Liver (tissue), 9 donors: ENCODE measurements around the gene GNAO1. TPM values are rescaled to one million over a fixed set of nuclear protein-coding genes. Genes with fewer than 3 reads are reported as not detected.

Experiments used
- DNase-seq: peaks from one replicate; pipeline ENCODE4 v3.0.0-alpha.2; 2017; ENCODE audit warnings: low spot score
- H3K27ac ChIP-seq, 2 donors: one replicate each; pipeline ENCODE4 v1.7.0; 2013; ENCODE audit warnings: inconsistent platforms in 2 of 2, low read length in 2 of 2, control low read depth in 1 of 2, low read depth in 1 of 2, mild to moderate bottlenecking in 1 of 2
- H3K27me3 ChIP-seq, 4 donors: one replicate each; pipeline versions ENCODE4 v1.6.1 to v1.7.0; 2013; ENCODE audit warnings: low read length in 3 of 4, inconsistent platforms in 1 of 4, mild to moderate bottlenecking in 1 of 4, moderate library complexity in 1 of 4; ENCODE audit not compliant: control insufficient read depth in 4 of 4, insufficient read depth in 4 of 4
- H3K36me3 ChIP-seq, 4 donors: one replicate each; pipeline versions ENCODE4 v1.6.1 to v1.7.0; 2013; ENCODE audit warnings: low read length in 3 of 4, mild to moderate bottlenecking in 3 of 4, low read depth in 1 of 4, moderate library complexity in 1 of 4; ENCODE audit not compliant: control insufficient read depth in 4 of 4, insufficient read depth in 3 of 4
- H3K4me1 ChIP-seq, 4 donors: one replicate each; pipeline versions ENCODE4 v1.6.1 to v1.7.0; 2013; ENCODE audit warnings: low read length in 3 of 4, mild to moderate bottlenecking in 3 of 4, moderate library complexity in 1 of 4; ENCODE audit not compliant: control insufficient read depth in 4 of 4, insufficient read depth in 4 of 4
- H3K4me3 ChIP-seq, 3 donors: one replicate each; pipeline versions ENCODE4 v1.6.1 to v1.7.0; 2013; ENCODE audit warnings: low read length in 3 of 3, control low read depth in 1 of 3, low read depth in 1 of 3, mild to moderate bottlenecking in 1 of 3
- H3K9ac ChIP-seq, 2 donors: one replicate each; pipeline ENCODE4 v1.7.0; 2013; ENCODE audit warnings: low read length in 2 of 2, mild to moderate bottlenecking in 2 of 2, moderate library complexity in 2 of 2, control low read depth in 1 of 2, low read depth in 1 of 2
- H3K9me3 ChIP-seq, 4 donors: one replicate each; pipeline versions ENCODE4 v1.6.1 to v1.7.0; 2013; ENCODE audit warnings: low read length in 3 of 4; ENCODE audit not compliant: control insufficient read depth in 4 of 4
- EGR1 ChIP-seq, 2 donors: IDR thresholded peaks; 2 replicates each; pipeline ENCODE4 v1.6.1; 2016 to 2018; ENCODE audit warnings: antibody characterized with exemption in 2 of 2, low read depth in 2 of 2
- FOXA1 ChIP-seq: IDR thresholded peaks from 2 replicates; pipeline ENCODE4 v1.6.1; 2016; ENCODE audit warnings: antibody characterized with exemption
- FOXA2 ChIP-seq: IDR thresholded peaks from 2 replicates; pipeline ENCODE4 v1.6.1; 2016; ENCODE audit warnings: antibody characterized with exemption
- GABPA ChIP-seq, 2 donors: IDR thresholded peaks in 1 of 2; conservative IDR thresholded peaks in 1 of 2; 2 replicates each; pipeline ENCODE4 v1.6.1; 2016; ENCODE audit warnings: antibody characterized with exemption in 2 of 2, mild to moderate bottlenecking in 1 of 2, moderate library complexity in 1 of 2
- HNF4A ChIP-seq, 2 donors: conservative IDR thresholded peaks; 2 replicates each; pipeline ENCODE4 v1.6.1; 2016; ENCODE audit warnings: antibody characterized with exemption in 2 of 2, mild to moderate bottlenecking in 2 of 2
- HNF4G ChIP-seq: IDR thresholded peaks from 2 replicates; pipeline ENCODE4 v1.6.1; 2016; ENCODE audit warnings: antibody characterized with exemption
- JUND ChIP-seq, 2 donors: IDR thresholded peaks; 2 replicates each; pipeline ENCODE4 v1.6.1; 2016; ENCODE audit warnings: antibody characterized with exemption in 2 of 2
- NR2F2 ChIP-seq: IDR thresholded peaks from 2 replicates; pipeline ENCODE4 v1.6.1; 2016; ENCODE audit warnings: antibody characterized with exemption
- RAD21 ChIP-seq, 2 donors: IDR thresholded peaks; 2 replicates each; pipeline ENCODE4 v1.6.1; 2016; ENCODE audit warnings: antibody characterized with exemption in 2 of 2, mild to moderate bottlenecking in 2 of 2
- RXRA ChIP-seq, 2 donors: IDR thresholded peaks; 2 replicates each; pipeline ENCODE4 v1.6.1; 2017 to 2018; ENCODE audit warnings: antibody characterized with exemption in 2 of 2, mild to moderate bottlenecking in 1 of 2
- SP1 ChIP-seq: IDR thresholded peaks from 2 replicates; pipeline ENCODE4 v1.6.1; 2018; ENCODE audit warnings: antibody characterized with exemption, mild to moderate bottlenecking
- TAF1 ChIP-seq: conservative IDR thresholded peaks from 2 replicates; pipeline ENCODE4 v1.6.1; 2016; ENCODE audit warnings: antibody characterized with exemption, mild to moderate bottlenecking
- YY1 ChIP-seq: IDR thresholded peaks from 2 replicates; pipeline ENCODE4 v1.6.1; 2016; ENCODE audit warnings: antibody characterized with exemption, mild to moderate bottlenecking
- WGBS: extraction: QIAGEN DNeasy Blood & Tissue Kit; methylation state at CpG from one replicate; pipeline ENCODE4 v1.1.7; 2013; 5-methylcytosine and 5-hydroxymethylcytosine counted together
- polyA plus RNA-seq, 2 donors: library from polyadenylated mRNA; stranded (reverse) in 1 of 2; unstranded in 1 of 2; fragments of 200-250 nt in 1 of 2; fragments of >200 nt in 1 of 2; fragmentation: Nextera tagmentation in 1 of 2; extraction: Ambion mirVana in 1 of 2; gene quantifications; one replicate each; pipeline versions ENCODE4 v1.2.1 to v1.2.3, GENCODE V29; 2013 to 2015
- total RNA-seq, 2 donors: library from RNA; depleted of rRNA; stranded (reverse); fragments of >200 nt; gene quantifications; one replicate each; pipeline ENCODE4 v1.2.3, GENCODE V29; 2014
- TF ChIP-seq, protein P1 (sequence below): IDR thresholded peaks from 2 replicates; pipeline ENCODE4 v1.6.1; 2016; ENCODE audit warnings: antibody characterized with exemption, mild to moderate bottlenecking
- TF ChIP-seq, protein P2 (sequence below): IDR thresholded peaks from 2 replicates; pipeline ENCODE4 v1.6.1; 2016; ENCODE audit warnings: antibody characterized with exemption
- TF ChIP-seq, protein P3 (sequence below): IDR thresholded peaks from 2 replicates; pipeline ENCODE4 v1.6.1; 2016; ENCODE audit warnings: antibody characterized with exemption
- TF ChIP-seq, protein P4 (sequence below): IDR thresholded peaks from 2 replicates; pipeline ENCODE4 v1.6.1; 2016; ENCODE audit warnings: antibody characterized with exemption
- TF ChIP-seq, protein P5 (sequence below): fragments of 150-350 bp; IDR thresholded peaks from 2 replicates; pipeline ENCODE4 v1.5.1; 2017; ENCODE audit warnings: improper control_type of control experiment, low read depth, low read length; ENCODE audit not compliant: missing input control
- donor health status: healthy.
- donor health status: healthy.
- donor health status: healthy.
- donor health status: healthy.
- donor health status: healthy.

Gene GNAO1
- total and polyA plus RNA-seq, 4 donors, result 0.61 to 15.1 (median 7.0) TPM

DNA sequence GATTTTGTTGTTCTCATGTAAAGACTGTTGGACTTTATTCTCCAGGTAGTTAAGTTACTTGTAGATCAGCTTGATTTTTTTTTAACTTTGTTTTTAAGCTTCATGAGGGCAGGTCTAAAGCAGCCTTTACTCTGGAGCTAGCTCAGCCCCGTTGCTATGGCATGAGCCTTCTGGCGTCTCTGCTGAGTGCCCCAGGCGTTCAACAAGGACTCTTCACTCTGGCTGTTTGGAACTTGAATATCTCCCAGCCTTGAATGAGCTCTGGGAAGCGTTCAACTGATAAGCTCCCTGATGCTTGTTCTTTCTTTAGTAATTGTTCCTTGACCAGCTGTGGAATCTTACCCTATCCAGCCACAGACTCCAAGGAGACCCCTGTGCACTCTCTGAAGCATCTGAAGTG lies 82.3 kb downstream of the GNAO1 start:
- H3K4me1 ChIP-seq, result peaks cover 5 to 18% (median 16%) of the 10 kb centered on the region in 4 donors
- WGBS, result 79% methylated on average over 4 of the region's 4 CpGs
- no peaks in the 10 kb centered on the region for H3K27me3 ChIP-seq
- DNase-seq, result no peak
- H3K27ac ChIP-seq, result no peak overlapping the region
- peaks cover 0 to 19% (median 9%) of the 10 kb centered on the region in 4 donors for H3K36me3 ChIP-seq
- no peak overlapping the region for H3K4me3 ChIP-seq
- H3K9me3 ChIP-seq, result no peaks in the 10 kb centered on the region
- H3K9ac ChIP-seq, result no peak overlapping the region
- TF ChIP-seq YY1 (no peak), FOXA1 (no peak), RXRA (IDR thresholded peaks at IDR 0.05) (no peak), RAD21 (IDR thresholded peaks at IDR 0.05) (no peak), HNF4A (conservative IDR thresholded peaks at IDR 0.05) (no peak), NR2F2 (no peak), EGR1 (IDR thresholded peaks at IDR 0.05; ENCODE audit: low read depth in 2 of 2) (no peak), SP1 (no peak), TAF1 (no peak), HNF4G (no peak), JUND (IDR thresholded peaks at IDR 0.05) (no peak), GABPA (IDR thresholded peaks at IDR 0.05 in 1 of 2, conservative IDR thresholded peaks at IDR 0.05 in 1 of 2) (no peak), FOXA2 (no peak)
- TF ChIP-seq, protein P1, sequence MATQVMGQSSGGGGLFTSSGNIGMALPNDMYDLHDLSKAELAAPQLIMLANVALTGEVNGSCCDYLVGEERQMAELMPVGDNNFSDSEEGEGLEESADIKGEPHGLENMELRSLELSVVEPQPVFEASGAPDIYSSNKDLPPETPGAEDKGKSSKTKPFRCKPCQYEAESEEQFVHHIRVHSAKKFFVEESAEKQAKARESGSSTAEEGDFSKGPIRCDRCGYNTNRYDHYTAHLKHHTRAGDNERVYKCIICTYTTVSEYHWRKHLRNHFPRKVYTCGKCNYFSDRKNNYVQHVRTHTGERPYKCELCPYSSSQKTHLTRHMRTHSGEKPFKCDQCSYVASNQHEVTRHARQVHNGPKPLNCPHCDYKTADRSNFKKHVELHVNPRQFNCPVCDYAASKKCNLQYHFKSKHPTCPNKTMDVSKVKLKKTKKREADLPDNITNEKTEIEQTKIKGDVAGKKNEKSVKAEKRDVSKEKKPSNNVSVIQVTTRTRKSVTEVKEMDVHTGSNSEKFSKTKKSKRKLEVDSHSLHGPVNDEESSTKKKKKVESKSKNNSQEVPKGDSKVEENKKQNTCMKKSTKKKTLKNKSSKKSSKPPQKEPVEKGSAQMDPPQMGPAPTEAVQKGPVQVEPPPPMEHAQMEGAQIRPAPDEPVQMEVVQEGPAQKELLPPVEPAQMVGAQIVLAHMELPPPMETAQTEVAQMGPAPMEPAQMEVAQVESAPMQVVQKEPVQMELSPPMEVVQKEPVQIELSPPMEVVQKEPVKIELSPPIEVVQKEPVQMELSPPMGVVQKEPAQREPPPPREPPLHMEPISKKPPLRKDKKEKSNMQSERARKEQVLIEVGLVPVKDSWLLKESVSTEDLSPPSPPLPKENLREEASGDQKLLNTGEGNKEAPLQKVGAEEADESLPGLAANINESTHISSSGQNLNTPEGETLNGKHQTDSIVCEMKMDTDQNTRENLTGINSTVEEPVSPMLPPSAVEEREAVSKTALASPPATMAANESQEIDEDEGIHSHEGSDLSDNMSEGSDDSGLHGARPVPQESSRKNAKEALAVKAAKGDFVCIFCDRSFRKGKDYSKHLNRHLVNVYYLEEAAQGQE, result no peak
- TF ChIP-seq, protein P2, sequence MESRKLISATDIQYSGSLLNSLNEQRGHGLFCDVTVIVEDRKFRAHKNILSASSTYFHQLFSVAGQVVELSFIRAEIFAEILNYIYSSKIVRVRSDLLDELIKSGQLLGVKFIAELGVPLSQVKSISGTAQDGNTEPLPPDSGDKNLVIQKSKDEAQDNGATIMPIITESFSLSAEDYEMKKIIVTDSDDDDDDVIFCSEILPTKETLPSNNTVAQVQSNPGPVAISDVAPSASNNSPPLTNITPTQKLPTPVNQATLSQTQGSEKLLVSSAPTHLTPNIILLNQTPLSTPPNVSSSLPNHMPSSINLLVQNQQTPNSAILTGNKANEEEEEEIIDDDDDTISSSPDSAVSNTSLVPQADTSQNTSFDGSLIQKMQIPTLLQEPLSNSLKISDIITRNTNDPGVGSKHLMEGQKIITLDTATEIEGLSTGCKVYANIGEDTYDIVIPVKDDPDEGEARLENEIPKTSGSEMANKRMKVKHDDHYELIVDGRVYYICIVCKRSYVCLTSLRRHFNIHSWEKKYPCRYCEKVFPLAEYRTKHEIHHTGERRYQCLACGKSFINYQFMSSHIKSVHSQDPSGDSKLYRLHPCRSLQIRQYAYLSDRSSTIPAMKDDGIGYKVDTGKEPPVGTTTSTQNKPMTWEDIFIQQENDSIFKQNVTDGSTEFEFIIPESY, result no peak
- TF ChIP-seq, protein P3, sequence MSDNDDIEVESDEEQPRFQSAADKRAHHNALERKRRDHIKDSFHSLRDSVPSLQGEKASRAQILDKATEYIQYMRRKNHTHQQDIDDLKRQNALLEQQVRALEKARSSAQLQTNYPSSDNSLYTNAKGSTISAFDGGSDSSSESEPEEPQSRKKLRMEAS, result no peak
- TF ChIP-seq, protein P4, sequence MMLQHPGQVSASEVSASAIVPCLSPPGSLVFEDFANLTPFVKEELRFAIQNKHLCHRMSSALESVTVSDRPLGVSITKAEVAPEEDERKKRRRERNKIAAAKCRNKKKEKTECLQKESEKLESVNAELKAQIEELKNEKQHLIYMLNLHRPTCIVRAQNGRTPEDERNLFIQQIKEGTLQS, result no peak
- TF ChIP-seq, protein P5, sequence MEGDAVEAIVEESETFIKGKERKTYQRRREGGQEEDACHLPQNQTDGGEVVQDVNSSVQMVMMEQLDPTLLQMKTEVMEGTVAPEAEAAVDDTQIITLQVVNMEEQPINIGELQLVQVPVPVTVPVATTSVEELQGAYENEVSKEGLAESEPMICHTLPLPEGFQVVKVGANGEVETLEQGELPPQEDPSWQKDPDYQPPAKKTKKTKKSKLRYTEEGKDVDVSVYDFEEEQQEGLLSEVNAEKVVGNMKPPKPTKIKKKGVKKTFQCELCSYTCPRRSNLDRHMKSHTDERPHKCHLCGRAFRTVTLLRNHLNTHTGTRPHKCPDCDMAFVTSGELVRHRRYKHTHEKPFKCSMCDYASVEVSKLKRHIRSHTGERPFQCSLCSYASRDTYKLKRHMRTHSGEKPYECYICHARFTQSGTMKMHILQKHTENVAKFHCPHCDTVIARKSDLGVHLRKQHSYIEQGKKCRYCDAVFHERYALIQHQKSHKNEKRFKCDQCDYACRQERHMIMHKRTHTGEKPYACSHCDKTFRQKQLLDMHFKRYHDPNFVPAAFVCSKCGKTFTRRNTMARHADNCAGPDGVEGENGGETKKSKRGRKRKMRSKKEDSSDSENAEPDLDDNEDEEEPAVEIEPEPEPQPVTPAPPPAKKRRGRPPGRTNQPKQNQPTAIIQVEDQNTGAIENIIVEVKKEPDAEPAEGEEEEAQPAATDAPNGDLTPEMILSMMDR, result no peak
